Esophagus squamous epithelium (tissue), 4 donors: ENCODE measurements around the gene TMIE.

Source experiments
- CTCF ChIP-seq, 6 experiments: fragments of 450-650 bp in 4 of 6; fragments of 200-600 bp in 2 of 6; sonication (generic) in 2 of 6; IDR thresholded peaks; one replicate each; pipeline ENCODE4 v1.5.1; 2016 to 2019; ENCODE audit warnings: antibody characterized with exemption in 6 of 6, mild to moderate bottlenecking in 4 of 6, moderate library complexity in 4 of 6
- POLR2A ChIP-seq, 4 donors: fragments of 450-650 bp; IDR thresholded peaks; one replicate each; pipeline ENCODE4 v1.6.1; 2017; ENCODE audit warnings: antibody characterized with exemption in 4 of 4, mild to moderate bottlenecking in 4 of 4, moderate library complexity in 3 of 4

- TF ChIP-seq CTCF (IDR thresholded peaks at IDR 0.05) (no peak), POLR2A (IDR thresholded peaks at IDR 0.05) (no peak)
Observed at GRCh38 chr3:46656778-46657556, 44.2 kb upstream of the TMIE start.
